ENCODE data around the gene ANXA11. TPM values are rescaled to one million over a fixed set of nuclear protein-coding genes. Genes with fewer than 3 reads are reported as not detected.

The ANXA11 gene
- total RNA-seq, 1 experiment from 2014 or later = 241 TPM

DNA sequence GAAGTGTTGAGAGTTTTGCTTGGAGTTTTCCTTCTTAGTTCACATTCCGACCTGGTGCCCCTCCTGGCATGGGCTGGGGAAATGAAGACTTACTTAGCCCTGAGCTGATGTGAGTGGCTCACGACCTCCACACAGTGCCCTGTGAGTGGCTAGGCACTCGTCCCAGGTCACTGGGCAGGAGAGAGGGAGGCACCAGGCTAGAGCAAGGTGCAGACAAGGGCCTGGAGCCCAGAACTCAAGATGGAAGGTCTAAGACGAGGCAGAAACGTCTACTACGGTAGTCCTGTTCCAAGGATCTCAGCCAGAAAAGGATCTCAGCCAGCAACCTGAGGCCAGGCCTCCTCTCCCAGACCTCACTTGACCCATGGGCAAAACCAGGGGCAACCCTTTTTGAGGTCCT, 22.4 kb downstream of the ANXA11 start:
- H3K9me3 ChIP-seq (ENCODE audit: control insufficient read depth, insufficient read depth, low read depth, low read length) = no peaks in the 10 kb centered on the region
- TF ChIP-seq, protein P1, sequence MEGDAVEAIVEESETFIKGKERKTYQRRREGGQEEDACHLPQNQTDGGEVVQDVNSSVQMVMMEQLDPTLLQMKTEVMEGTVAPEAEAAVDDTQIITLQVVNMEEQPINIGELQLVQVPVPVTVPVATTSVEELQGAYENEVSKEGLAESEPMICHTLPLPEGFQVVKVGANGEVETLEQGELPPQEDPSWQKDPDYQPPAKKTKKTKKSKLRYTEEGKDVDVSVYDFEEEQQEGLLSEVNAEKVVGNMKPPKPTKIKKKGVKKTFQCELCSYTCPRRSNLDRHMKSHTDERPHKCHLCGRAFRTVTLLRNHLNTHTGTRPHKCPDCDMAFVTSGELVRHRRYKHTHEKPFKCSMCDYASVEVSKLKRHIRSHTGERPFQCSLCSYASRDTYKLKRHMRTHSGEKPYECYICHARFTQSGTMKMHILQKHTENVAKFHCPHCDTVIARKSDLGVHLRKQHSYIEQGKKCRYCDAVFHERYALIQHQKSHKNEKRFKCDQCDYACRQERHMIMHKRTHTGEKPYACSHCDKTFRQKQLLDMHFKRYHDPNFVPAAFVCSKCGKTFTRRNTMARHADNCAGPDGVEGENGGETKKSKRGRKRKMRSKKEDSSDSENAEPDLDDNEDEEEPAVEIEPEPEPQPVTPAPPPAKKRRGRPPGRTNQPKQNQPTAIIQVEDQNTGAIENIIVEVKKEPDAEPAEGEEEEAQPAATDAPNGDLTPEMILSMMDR (IDR thresholded peaks at IDR 0.05) = no peak
- TF ChIP-seq SIN3A (IDR thresholded peaks at IDR 0.05; ENCODE audit: borderline replicate concordance, insufficient read depth, low read depth, low read length) = no peak
- no peak for TF ChIP-seq POLR2AphosphoS5 (IDR thresholded peaks at IDR 0.05; ENCODE audit: low read depth, low read length)
- TF ChIP-seq, protein P2, sequence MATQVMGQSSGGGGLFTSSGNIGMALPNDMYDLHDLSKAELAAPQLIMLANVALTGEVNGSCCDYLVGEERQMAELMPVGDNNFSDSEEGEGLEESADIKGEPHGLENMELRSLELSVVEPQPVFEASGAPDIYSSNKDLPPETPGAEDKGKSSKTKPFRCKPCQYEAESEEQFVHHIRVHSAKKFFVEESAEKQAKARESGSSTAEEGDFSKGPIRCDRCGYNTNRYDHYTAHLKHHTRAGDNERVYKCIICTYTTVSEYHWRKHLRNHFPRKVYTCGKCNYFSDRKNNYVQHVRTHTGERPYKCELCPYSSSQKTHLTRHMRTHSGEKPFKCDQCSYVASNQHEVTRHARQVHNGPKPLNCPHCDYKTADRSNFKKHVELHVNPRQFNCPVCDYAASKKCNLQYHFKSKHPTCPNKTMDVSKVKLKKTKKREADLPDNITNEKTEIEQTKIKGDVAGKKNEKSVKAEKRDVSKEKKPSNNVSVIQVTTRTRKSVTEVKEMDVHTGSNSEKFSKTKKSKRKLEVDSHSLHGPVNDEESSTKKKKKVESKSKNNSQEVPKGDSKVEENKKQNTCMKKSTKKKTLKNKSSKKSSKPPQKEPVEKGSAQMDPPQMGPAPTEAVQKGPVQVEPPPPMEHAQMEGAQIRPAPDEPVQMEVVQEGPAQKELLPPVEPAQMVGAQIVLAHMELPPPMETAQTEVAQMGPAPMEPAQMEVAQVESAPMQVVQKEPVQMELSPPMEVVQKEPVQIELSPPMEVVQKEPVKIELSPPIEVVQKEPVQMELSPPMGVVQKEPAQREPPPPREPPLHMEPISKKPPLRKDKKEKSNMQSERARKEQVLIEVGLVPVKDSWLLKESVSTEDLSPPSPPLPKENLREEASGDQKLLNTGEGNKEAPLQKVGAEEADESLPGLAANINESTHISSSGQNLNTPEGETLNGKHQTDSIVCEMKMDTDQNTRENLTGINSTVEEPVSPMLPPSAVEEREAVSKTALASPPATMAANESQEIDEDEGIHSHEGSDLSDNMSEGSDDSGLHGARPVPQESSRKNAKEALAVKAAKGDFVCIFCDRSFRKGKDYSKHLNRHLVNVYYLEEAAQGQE (IDR thresholded peaks at IDR 0.05; ENCODE audit: insufficient read depth in 1 of 2, low read depth in 2 of 2, low read length in 1 of 2) = no peak
- no peak for TF ChIP-seq TCF7L2 (IDR thresholded peaks at IDR 0.05; ENCODE audit: low read depth, low read length)
- H3K36me3 ChIP-seq (ENCODE audit: control insufficient read depth, insufficient read depth, low read length) = no peaks in the 10 kb centered on the region
- BruUV-seq (replicated peaks) = no TSS peak
- POLR2A ChIA-PET = no interaction called here
- in situ Hi-C loops (cut with HindIII; ENCODE audit: low pct_unique_long_range_greater_than_20kb, low sequenced_read_pairs) = no loop called here
- intact Hi-C loops (cut with micrococcal nuclease; ENCODE audit: unreplicated experiment) = no loop called here
- H3K27ac ChIP-seq (ENCODE audit: low read length) = no peak overlapping the region
- CTCF ChIA-PET = no interaction called here
- ATAC-seq = no peak
- H3K4me1 ChIP-seq (ENCODE audit: control insufficient read depth, insufficient read depth, low read length) = peaks cover 4% of the 10 kb centered on the region; the same call in 1 of the 2 replicates
- H3K4me3 ChIP-seq (ENCODE audit: low read depth in 2 of 2, low read length in 2 of 2) = no peak overlapping the region
- no peaks in the 10 kb centered on the region for H3K27me3 ChIP-seq (ENCODE audit: control insufficient read depth, insufficient read depth, low read length)
- DNase-seq (ENCODE audit: low read depth, low spot score) = no peak

DNA sequence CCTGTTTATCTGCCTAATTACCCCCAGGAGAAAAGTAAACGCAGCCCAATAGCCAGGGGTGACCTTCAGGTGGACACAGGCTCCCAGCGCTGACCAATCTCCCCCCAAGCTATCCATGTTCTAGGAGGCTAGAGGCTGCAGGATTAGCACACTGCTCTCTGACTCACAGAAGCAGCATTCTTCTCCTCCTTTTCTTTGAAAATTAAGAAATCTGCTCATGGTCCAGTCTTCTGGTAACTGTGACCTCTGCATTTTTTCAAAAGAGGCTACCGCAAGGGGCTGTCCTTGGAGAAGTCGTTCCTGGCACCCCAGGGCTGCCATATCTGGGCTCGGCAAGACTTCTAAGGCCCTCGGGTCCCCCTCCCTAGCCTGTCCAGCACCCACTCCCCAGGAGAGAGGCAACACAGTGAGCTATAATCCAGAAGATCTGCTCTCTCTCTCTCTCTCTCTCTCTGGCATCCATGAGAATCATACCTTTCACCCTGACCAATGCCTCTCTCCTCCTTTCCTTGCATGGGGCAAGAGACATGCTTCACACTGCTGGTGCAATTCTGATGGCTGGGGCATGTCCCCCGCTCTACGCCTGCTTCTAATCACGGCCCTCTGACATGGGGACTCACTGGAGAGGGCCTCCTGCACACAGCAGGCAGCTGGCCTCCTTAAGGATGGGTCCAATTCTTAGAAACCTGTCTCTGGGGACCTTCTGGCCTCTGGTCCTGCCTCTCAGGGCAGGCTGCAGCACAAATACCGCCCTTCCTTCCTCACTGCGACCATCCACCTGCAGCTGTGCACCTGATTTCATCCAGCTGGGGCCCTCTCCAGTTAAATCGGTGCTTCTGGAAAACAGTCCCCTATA, 27.3 kb downstream of the ANXA11 start:
- intact Hi-C loops (cut with micrococcal nuclease; ENCODE audit: unreplicated experiment) (no loop called here), in situ Hi-C loops (cut with HindIII; ENCODE audit: low pct_unique_long_range_greater_than_20kb, low sequenced_read_pairs) (no loop called here)
- Histone ChIP-seq H3K27me3 (ENCODE audit: control insufficient read depth, insufficient read depth, low read length) (no peaks in the 10 kb centered on the region), H3K9me3 (ENCODE audit: control insufficient read depth, insufficient read depth, low read depth, low read length) (no peaks in the 10 kb centered on the region), H3K27ac (ENCODE audit: low read length) (no peak overlapping the region), H3K36me3 (ENCODE audit: control insufficient read depth, insufficient read depth, low read length) (no peaks in the 10 kb centered on the region), H3K4me3 (ENCODE audit: low read depth in 2 of 2, low read length in 2 of 2) (no peak overlapping the region), H3K4me1 (ENCODE audit: control insufficient read depth, insufficient read depth, low read length) (no peaks in the 10 kb centered on the region)
- BruUV-seq (replicated peaks) = no TSS peak
- peak; percentile 14; the same call in 1 of the 2 replicates for ATAC-seq
- DNase-seq (ENCODE audit: low read depth, low spot score) = no peak
- no peak for TF ChIP-seq TCF7L2 (IDR thresholded peaks at IDR 0.05; ENCODE audit: low read depth, low read length)
- TF ChIP-seq SIN3A (IDR thresholded peaks at IDR 0.05; ENCODE audit: borderline replicate concordance, insufficient read depth, low read depth, low read length) = no peak
- TF ChIP-seq, protein P1 (IDR thresholded peaks at IDR 0.05) = no peak
- no peak for TF ChIP-seq POLR2AphosphoS5 (IDR thresholded peaks at IDR 0.05; ENCODE audit: low read depth, low read length)
- TF ChIP-seq, protein P2 (IDR thresholded peaks at IDR 0.05; ENCODE audit: insufficient read depth in 1 of 2, low read depth in 2 of 2, low read length in 1 of 2) = no peak
- POLR2A ChIA-PET = no interaction called here
- CTCF ChIA-PET = no interaction called here
